Measurements from ENCODE around the gene ADAM33.

DNA sequence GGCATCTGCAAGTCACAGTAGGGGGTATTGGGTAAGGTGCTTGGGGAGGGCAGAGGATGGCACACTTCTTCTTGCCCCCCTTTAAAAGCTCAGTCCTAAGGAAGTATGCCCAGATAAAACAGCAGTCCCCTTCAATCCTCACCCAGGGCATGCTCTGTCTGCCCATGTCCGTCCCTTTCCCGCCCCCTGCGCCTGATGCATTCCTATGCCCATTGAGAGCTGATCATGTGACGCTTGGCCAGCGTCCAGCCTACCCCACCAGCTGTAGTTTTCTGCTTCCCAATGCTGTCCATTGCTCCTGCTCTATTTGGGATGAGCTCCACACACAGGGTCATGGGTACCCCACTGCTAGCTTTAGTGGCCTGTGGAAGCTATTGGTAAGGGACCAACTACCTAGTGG is 22.3 kb upstream of the ADAM33 start:
- TF ChIP-seq, protein P1, sequence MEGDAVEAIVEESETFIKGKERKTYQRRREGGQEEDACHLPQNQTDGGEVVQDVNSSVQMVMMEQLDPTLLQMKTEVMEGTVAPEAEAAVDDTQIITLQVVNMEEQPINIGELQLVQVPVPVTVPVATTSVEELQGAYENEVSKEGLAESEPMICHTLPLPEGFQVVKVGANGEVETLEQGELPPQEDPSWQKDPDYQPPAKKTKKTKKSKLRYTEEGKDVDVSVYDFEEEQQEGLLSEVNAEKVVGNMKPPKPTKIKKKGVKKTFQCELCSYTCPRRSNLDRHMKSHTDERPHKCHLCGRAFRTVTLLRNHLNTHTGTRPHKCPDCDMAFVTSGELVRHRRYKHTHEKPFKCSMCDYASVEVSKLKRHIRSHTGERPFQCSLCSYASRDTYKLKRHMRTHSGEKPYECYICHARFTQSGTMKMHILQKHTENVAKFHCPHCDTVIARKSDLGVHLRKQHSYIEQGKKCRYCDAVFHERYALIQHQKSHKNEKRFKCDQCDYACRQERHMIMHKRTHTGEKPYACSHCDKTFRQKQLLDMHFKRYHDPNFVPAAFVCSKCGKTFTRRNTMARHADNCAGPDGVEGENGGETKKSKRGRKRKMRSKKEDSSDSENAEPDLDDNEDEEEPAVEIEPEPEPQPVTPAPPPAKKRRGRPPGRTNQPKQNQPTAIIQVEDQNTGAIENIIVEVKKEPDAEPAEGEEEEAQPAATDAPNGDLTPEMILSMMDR (IDR thresholded peaks at IDR 0.05 in 4 of 5, conservative IDR thresholded peaks at IDR 0.05 in 1 of 5) = no peak
- no peak for TF ChIP-seq POLR2A (IDR thresholded peaks at IDR 0.05)

All from gastrocnemius medialis (tissue), 4 donors.